Endometrial microvascular endothelial cells (primary cell): ENCODE measurements around the gene TCF20. TPM values are rescaled to one million over a fixed set of nuclear protein-coding genes. Genes with fewer than 3 reads are reported as not detected.

ENCODE experiments used
- in situ Hi-C: cut with HindIII; loops from 2 replicates; pipeline ENCODE4 v1.10.0; 2017; ENCODE audit warnings: low sequenced_read_pairs, low pct_unique_long_range_greater_than_20kb; ENCODE audit errors: inconsistent ontology term
- total RNA-seq: library from RNA; depleted of rRNA; stranded (reverse); fragments of >200 nt; gene quantifications from one replicate; pipeline ENCODE4 v1.2.3, GENCODE V29; 2015; ENCODE audit errors: inconsistent ontology term

Gene TCF20
- 19.4 TPM for total RNA-seq

- in situ Hi-C loops = no loop called here
Measured at GRCh38 chr22:42270510-42271190, at the start of gene TCF20. TCF20 (minus strand) TSS chr22:42270653; CDS start chr22:42215305, 55,348 bp downstream.

DNA sequence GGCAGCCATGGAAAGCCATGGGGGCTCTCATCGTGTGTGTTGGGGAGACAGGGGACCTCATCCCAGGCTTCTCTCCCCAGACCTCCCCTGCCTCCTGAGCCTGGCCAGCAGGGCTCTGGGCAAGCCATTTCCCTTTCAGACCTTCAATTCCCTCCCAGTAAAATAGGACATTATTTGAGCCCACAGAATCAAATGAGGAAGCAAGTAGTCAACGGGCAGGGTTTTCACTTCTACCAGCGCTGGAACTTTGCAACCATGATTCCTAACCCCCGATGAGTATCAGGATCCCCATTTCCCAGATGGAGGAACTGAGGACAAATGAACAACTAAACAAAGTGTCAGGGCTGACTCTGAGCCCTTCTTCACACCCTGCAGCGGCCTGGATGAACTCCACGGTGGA lies 48.9 kb upstream of the TCF20 start:
- in situ Hi-C loops = no loop called here

DNA sequence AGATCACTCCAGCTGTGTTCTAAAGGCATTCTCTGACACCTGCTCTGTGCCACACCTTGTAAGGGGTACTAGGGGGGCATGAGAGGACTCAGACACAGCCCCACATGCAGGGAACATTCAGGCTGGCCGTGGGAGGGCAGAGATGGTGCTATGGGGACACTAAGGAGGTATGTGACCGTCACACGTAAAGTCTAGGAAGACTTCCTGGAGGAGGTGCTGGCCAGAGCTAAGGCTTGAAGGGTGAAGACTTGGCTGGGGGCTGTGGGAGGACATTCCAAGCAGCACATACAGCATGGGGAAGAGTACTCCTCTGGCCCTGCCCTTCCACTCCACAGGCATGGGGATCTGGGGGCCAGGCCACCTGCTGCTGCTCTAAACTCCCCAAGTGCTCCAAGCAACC lies 48.5 kb upstream of the TCF20 start:
- in situ Hi-C loops = no loop called here

GRCh38 chr22:42317691-42318547 lies 47.5 kb upstream of the TCF20 start:
- in situ Hi-C loops = no loop called here

DNA sequence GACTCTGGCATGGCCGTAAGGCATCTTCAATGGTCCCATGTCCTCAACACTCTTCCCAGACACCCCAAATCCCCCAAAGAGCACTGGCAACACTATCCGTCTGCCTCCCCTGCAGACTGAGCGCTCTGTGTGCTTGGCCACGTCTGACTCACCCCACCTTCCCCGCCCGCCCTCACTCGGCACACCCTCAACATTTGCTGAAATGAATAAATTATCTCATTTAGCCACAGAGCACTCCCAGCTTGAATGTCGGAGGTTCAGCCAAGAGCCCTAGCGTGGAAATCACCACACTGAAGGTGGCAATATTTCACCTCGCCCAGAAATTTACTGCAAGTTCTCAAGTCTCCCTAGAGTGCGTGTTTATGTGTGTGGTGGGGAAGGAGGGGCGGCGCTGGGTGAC lies 46.6 kb upstream of the TCF20 start:
- in situ Hi-C loops = no loop called here

DNA sequence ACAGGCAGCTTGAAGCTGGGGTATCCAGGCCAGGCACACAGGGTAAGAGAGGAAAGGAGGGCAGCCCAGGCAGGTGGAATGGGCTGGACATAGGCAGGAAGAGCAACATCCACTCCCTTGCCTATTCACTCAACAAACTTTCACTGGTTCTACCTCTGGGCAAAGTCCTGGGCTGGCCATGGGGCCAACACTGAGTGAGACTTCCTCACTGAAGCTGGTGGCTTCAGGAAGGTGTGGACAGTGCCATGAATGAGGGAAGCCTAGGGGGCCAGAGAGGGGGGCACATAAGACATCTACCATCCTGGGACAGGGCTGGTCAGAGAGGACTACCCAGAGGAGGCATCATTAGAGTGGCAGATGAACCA lies 44.9 kb upstream of the TCF20 start:
- in situ Hi-C loops = no loop called here

DNA sequence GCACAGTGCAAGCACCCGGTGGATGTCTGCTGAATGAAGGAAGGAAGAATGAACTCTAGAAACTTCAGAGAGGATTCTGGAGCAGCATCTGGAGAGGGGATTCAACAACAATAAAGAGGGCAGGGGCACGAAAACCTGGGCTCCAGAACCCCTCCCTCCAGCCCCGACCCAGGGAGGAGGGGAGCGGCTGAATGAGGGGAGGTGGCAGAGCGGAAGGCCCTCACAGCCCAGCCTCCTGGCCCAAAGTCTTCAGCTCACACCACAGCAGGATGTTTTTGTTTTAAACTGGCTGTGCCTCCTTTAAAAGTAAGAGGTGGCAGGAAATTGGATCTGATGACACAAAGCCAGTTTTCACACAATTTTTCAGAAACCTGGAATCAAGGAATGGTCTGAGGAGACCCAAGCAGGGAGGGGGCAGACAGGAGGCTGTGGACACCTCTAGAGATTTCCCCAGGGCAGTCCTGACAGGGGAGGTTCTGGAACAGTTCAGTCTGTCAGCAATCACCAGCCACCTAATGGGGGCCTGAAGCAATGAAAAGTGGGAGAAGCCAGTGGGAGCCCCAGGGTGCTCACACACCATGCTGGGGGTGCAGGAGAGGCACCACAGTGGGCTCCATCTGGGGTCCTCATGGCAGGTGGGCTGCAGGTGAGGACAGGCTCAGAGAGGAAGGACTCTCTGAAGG lies 44.4 kb upstream of the TCF20 start:
- in situ Hi-C loops = no loop called here

DNA sequence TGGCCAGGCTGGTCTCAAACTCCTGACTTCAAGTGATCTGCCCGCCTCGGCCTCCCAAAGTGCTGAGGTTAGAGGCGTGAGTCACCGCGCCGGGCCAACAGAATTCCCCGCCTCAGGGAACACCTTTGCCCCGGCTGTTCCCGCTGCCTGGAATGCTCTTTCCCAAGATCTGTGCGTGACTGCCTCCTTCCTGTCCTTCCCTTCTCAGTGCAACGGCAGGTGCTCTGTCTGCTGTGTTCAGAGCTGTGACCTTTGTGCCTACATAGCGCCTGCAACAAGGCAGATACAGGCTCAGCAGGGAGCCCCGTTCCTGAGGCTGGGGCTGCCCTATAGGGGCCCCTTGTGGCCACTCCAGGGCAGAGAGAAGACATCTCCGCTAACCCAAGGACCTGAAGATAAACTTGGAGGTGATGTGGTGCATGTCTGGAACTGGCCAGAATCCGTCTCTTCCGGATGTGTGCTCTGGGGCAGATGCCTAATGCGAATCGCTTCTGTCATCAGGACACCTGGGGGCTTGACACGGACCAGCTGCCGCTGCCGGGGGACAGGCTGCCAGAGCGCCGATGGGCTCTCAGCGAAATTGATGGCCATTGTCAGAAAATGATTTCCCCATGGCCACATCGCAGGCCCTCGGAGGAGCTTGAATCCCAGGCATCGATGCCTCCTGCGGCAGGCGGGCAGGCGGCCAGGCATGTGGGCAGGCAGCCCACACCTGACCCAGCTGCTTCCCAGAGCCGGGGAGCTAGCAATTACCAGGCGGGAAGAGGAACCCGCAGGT lies 43.5 kb upstream of the TCF20 start:
- in situ Hi-C loops = no loop called here

DNA sequence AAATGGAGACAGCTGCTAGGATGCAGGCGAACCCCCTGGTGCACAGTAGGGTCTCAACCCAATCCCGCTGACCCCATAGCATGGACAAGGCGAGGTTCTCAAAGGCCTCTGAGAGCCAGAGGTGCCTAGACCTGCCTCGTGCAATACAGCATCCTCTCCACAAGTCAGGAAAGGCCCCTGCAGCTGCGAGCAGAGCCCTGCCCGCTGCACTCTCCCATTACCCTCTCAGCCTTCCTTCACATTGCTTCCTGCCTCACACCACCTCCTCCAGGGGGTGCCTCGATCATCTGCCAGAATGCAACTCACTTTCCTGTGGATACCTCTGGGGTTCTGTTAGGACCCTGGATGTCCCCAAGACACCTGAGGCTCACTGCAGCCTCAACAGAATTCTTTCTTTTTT lies 42.8 kb upstream of the TCF20 start:
- in situ Hi-C loops = no loop called here

GRCh38 chr22:42310291-42311015 lies 40.0 kb upstream of the TCF20 start:
- in situ Hi-C loops = no loop called here

DNA sequence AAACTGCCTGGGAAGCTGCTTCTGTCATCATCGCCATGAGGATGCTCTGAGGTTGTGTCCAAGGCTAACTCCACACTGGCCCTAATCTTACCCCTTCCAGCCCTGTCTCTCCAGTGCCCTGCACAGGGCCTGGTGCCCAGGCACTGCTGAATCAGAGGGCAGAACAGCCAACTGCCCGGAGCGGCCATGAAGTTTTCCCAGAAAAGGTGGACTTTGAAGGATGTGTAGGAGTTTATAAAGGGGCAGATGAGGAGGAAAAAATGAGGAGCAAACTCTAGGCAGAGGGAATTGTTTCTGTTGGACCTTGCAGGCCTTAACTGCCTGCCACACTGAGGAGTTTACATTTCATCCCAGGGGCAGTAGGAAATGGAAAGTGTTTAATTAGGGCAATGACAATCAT lies 39.4 kb upstream of the TCF20 start:
- in situ Hi-C loops = no loop called here

- in situ Hi-C loops = no loop called here
Measured at GRCh38 chr22:42308892-42309468, 38.5 kb upstream of the TCF20 start.

GRCh38 chr22:42307806-42308563 lies 37.5 kb upstream of the TCF20 start:
- in situ Hi-C loops = no loop called here

DNA sequence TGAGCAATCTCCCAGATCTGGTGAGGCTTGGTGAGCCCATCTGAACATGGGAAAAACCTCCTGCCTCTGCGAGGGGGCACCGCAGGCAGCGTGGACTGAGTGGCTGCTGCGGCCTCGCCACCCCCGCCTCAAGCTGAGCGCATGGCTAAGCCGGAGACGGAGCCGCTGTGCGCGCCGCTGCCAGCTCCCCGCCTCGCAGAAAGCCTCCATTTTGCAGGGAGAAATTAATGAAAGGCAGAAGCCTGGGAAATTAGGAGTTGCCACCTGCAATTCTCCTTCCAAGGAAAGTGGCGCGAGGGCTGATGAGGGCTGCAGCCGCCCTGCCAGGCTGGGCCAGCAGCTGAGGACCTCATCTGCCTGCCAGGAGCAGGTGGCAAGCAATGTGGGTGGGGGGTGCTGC lies 35.6 kb upstream of the TCF20 start:
- in situ Hi-C loops = no loop called here

- in situ Hi-C loops = no loop called here
Measured at GRCh38 chr22:42304324-42304790, 33.9 kb upstream of the TCF20 start.

- in situ Hi-C loops = no loop called here
Measured at GRCh38 chr22:42303396-42304323, 33.2 kb upstream of the TCF20 start.
